Upper lobe of left lung (tissue), 4 donors: ENCODE data around the gene AZU1.

Source experiments
- CTCF ChIP-seq, 6 experiments: fragments of 450-650 bp in 4 of 6; fragments of 200-600 bp in 2 of 6; sonication (generic) in 2 of 6; IDR thresholded peaks; one replicate each; pipeline ENCODE4 v1.5.1; 2016 to 2019; ENCODE audit warnings: antibody characterized with exemption in 6 of 6
- POLR2A ChIP-seq, 4 donors: fragments of 450-650 bp; IDR thresholded peaks; one replicate each; pipeline ENCODE4 v1.5.1; 2016 to 2017; ENCODE audit warnings: antibody characterized with exemption in 4 of 4, mild to moderate bottlenecking in 2 of 4

GRCh38 chr19:807627-808422 lies 19.8 kb upstream of the AZU1 start:
- TF ChIP-seq CTCF (IDR thresholded peaks at IDR 0.05) (no peak), POLR2A (IDR thresholded peaks at IDR 0.05) (no peak)
